ENCODE data around the gene ARRDC2. TPM values are rescaled to one million over a fixed set of nuclear protein-coding genes. Genes with fewer than 3 reads are reported as not detected.

The ARRDC2 gene
- total and polyA plus RNA-seq, 2 of the 13 experiments (the other 11 are each of a cell fraction or from before 2014, with no cell fraction given) = 2.1 to 3.4 TPM

- TF ChIP-seq ZSCAN29 (CRISPR knock-in tag; conservative IDR thresholded peaks at IDR 0.05) (no peak), ATF7-NPFF (CRISPR knock-in tag; IDR thresholded peaks at IDR 0.05; ENCODE audit: low read depth) (no peak), KLF6 (CRISPR knock-in tag; IDR thresholded peaks at IDR 0.05) (no peak), DRAP1 (CRISPR knock-in tag; IDR thresholded peaks at IDR 0.05) (no peak), ZBTB43 (CRISPR knock-in tag; conservative IDR thresholded peaks at IDR 0.05) (no peak), IKZF5 (CRISPR knock-in tag; IDR thresholded peaks at IDR 0.05) (no peak), ARID3A (IDR thresholded peaks at IDR 0.05; ENCODE audit: low read depth, low read length) (no peak), SRF (IDR thresholded peaks at IDR 0.05; ENCODE audit: low read depth, low read length) (no peak), ZFYVE20 (CRISPR knock-in tag; IDR thresholded peaks at IDR 0.05; ENCODE audit: borderline replicate concordance, low read depth) (no peak), NR2F1 (CRISPR knock-in tag; IDR thresholded peaks at IDR 0.05) (no peak), ZSCAN30 (CRISPR knock-in tag; IDR thresholded peaks at IDR 0.05) (peak; percentile 100), NFAT5 (CRISPR knock-in tag; IDR thresholded peaks at IDR 0.05) (no peak), U2AF2 (IDR thresholded peaks at IDR 0.05; ENCODE audit: low read depth, low read length) (no peak), RARA (CRISPR knock-in tag; IDR thresholded peaks at IDR 0.05) (0 out of 2 replicates have a peak, but pooled peaks have one; percentile 9), ZNF776 (CRISPR knock-in tag; IDR thresholded peaks at IDR 0.05) (no peak), ZNF83 (CRISPR knock-in tag; IDR thresholded peaks at IDR 0.05; ENCODE audit: borderline replicate concordance) (no peak), ZNF205 (CRISPR knock-in tag; IDR thresholded peaks at IDR 0.05) (no peak), HNRNPL (IDR thresholded peaks at IDR 0.05; ENCODE audit: low read depth, low read length) (peak; percentile 62; the same call in 1 of the 2 replicates), BORCS8-MEF2B (CRISPR knock-in tag; IDR thresholded peaks at IDR 0.05) (no peak), FOSL1 (CRISPR knock-in tag; IDR thresholded peaks at IDR 0.05; ENCODE audit: borderline replicate concordance) (peak; percentile 71; the same call in 1 of the 2 replicates)
These were observed 1.6 kb downstream of the ARRDC2 start (continued) for GRCh38 chr19:18009412-18010066.
